ENCODE results near the gene RPS6KA2.

RPS6KA2 gene

DNA sequence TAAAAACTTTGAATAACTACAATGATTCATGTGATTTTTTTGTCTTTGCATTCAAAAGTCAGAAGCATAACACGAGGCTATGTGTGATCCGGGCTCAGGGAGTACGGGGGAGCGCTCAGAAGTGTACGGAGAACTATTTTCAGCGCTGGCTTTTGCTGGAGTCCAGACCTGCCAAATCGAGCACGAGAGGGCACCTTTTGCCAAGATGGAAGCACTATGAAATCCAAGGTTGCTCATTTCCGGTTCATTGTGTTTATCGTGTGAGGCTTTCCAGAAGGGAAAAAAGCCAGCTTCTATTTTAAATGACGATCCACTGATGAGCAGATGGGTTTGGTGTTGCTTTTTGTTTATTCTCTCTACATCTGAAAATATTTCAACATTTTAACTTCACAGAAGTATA, 51.8 kb downstream of the RPS6KA2 start:
- TF ChIP-seq, protein P1, sequence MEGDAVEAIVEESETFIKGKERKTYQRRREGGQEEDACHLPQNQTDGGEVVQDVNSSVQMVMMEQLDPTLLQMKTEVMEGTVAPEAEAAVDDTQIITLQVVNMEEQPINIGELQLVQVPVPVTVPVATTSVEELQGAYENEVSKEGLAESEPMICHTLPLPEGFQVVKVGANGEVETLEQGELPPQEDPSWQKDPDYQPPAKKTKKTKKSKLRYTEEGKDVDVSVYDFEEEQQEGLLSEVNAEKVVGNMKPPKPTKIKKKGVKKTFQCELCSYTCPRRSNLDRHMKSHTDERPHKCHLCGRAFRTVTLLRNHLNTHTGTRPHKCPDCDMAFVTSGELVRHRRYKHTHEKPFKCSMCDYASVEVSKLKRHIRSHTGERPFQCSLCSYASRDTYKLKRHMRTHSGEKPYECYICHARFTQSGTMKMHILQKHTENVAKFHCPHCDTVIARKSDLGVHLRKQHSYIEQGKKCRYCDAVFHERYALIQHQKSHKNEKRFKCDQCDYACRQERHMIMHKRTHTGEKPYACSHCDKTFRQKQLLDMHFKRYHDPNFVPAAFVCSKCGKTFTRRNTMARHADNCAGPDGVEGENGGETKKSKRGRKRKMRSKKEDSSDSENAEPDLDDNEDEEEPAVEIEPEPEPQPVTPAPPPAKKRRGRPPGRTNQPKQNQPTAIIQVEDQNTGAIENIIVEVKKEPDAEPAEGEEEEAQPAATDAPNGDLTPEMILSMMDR (IDR thresholded peaks at IDR 0.05) = no peak

DNA sequence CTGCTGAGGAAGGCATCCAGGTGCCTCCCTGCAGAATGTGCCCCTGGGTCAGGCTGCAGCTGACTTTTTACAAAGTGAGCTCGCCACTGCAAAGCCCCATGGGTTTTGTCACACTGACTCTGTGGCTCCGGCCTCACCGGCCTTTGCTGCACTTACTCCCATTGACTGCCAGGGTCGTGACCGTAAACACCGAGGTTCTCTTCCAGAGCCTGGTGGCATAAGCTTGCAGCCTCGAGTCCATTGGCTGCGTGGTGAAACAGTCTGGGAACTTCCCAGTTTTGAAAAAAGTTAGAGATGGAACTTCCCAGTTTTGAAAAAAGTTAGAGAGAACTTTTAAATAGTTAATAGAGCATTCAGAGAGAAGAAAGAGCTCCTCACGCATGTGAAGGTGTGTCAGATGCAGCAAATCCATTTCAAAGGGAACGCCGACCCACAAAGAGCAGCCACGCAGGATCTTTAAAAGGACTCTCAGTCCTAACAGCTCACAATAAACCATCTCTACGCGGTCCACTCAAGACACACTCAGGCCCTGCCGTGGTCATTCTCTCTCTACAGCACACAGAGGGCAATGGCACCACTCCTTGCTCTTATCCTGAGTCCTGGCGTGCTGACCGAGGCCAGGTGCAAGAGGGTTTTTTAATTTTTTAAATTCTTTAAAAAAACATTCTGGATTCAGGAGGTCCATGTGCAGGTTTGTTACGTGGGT, 53.4 kb downstream of the RPS6KA2 start:
- TF ChIP-seq, protein P1 (IDR thresholded peaks at IDR 0.05) = no peak

DNA sequence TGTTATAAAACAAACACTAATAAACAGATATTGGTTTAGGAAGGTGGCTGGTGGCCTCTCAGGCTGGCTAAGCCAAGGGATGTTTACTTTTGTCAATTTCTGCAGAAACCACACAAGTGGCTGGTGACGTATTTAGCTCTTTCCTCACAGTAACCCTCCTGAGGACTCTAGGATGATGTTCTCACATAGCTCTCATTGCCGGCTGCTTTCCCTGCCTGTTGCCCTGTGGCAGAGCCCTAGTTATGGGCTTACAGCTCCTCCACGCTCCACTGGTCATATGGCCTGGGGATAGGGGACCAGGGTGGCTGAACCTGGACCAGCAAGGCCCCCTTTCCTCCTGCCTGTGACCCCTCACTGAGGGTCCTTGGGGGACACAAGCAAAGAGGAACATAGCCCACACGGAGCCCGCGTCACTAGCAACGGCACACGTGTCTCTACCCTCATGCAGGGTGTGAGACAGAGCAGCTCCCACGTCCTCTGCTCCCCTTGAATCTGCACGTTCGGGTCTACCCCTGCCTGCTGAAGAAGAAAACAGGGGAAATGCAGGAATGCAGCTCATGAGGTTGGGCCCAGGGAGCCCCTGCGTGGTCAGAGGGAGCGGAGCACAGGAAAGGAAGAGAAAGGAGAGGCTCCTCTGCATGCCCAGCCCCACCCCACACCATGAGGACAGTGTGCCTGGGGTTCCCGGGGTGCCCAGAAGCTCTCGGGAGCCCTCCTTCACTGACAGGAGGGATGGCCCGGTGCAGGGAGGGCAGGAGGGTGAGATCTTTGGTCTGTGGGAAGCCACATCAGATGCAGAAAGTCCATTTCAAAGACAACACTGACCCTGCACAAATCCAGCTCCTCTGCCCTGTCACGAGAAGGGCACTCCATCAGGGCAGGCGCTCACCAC, 54.4 kb downstream of the RPS6KA2 start:
- TF ChIP-seq, protein P1 (IDR thresholded peaks at IDR 0.05) = no peak

DNA sequence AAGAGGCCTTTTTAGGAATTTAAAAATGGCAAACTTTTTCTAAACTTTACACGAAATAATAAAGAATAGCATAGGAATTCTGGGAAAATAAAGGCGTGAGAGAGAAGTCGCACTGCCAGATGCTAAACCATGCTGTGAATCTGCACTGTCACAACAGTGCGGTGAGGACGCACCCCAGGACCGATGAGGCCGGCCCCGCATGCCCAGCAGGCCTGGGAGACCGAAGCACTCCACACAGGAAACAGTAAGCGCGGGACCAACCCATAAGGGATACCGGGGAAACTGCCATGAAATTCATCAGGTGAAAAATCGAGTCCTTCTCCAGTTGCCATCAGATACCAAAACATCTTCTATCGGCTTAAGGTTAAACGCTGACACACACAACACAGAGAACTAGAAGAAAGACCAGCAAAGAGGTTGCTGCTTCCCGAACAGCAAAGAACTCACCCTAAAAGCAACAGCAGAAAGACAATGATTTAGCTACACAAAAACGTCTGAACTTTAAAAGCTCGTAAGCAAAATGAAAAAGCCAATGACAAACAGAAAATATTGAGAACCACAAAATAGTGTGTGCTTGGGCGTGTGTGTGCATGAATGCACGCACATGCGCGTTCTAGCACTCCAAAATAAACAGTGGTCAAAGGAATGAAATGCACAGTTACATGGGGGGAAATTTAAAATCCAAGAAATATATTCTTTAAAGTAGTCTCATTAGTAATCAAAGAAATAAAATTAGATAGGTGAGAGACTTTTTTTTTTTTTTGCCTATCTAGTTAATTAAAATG, 55.9 kb downstream of the RPS6KA2 start:
- TF ChIP-seq, protein P1 (IDR thresholded peaks at IDR 0.05) = no peak

DNA sequence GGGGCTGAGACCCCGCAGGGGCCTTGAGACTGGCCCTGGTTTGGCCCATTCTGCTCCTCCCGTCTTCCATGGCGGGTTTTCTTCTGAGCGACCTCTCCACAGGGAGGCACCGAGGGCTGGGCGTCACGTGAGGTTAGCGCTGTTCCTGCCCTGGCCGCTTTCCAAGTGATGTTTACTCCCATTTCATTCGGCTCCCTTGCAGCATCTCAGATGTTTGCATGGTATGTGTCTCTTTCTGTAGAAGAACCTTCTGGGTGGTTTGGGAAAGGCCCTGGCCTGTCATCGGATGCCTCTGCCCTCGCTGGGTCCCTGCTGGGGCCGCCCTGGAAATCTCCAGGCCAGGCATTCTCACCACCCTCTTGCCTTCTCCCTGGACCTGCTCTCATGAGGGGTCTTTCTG, 57.8 kb downstream of the RPS6KA2 start:
- TF ChIP-seq, protein P1 (IDR thresholded peaks at IDR 0.05) = no peak

DNA sequence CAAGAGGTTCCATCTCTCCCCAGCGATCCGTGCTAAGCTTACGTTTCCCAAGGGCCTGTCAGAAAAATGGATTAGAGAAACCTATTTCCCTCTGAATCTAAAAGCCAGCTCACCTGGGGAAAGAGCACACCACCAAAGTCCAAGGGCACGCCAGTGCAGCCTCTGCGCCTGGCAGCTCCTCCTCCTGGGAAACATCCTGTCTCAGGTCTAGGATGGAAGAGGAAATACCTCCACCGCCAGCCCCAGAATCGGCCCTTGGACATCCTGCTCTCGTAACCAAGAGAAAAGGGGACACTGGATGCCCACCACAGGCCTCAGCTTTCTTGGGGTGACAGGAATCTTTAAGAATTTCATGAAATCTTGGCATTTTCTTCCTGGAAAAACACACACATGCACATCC, 59.2 kb downstream of the RPS6KA2 start:
- TF ChIP-seq, protein P1 (IDR thresholded peaks at IDR 0.05) = no peak

DNA sequence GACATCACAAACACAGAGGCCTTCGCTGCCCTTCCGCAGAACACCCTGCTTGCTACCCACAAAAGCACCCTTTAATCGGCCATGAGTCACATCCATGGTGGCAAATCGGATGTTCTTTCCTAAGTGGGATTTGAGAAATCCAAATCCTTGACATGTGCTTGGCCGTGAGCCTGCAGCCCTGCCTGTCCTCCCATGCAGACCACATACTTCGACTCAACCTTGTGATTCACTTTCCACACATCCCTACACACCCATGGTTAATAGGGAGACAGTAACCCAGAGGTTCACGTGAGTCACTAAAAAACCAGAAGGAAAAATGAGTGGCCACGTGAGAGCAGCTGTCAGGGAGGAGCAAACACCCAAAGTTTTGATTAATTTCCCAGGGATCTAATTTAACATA, 59.9 kb downstream of the RPS6KA2 start:
- TF ChIP-seq, protein P1 (IDR thresholded peaks at IDR 0.05) = no peak

Data from LNCAP (cell line).